Measurements from ENCODE around the gene BASP1.
A peak's percentile ranks its signal among the peaks of the same experiment; 100 is the strongest.

Gene BASP1, protein sequence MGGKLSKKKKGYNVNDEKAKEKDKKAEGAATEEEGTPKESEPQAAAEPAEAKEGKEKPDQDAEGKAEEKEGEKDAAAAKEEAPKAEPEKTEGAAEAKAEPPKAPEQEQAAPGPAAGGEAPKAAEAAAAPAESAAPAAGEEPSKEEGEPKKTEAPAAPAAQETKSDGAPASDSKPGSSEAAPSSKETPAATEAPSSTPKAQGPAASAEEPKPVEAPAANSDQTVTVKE

DNA sequence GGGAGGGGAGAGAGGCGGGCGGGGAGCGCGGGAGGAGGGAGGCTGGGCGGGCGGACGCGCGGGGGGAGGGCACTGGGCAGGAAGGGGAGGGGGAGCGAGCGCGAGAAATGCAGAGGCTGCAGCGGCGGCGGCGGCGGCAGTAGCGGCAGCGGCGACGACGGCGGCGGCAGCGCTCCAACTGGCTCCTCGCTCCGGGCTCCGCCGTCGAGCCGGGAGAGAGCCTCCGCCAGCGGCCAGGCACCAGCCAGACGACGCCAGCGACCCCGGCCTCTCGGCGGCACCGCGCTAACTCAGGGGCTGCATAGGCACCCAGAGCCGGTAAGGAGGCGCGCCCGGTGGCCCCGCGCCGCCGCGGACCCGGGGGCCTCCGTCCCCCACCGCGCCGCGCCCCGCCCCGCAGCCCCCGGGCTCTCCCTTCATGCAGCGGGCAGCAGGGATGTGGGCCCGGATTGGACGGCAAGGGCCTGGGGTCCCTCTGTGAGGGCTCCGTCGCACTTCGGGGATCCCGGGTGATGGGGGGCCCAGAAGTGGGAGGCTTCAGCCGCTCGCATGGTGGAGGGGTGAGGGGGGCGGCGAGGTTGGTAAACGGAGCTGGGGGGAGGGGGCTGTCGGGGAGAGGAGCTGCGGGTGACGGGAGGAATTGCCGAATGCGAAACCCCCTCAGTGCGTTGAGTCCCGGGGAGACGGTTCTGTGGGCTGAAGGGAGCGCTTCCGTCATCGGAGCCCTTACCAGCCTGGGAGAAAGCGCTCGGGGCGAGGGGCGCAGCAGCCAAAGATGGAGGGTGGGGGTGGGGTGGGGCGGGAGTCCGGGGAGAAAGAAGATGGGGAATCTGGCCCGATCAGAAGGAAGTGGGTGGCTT lies at the start of gene BASP1:
TSS of gene BASP1 (plus strand) at position 139 of the 860 bp plus-strand sequence. CDS start 57,586 bp downstream, outside the sequence.
- peak in 1 of 2 donors; percentile 2 for DNase-seq (ENCODE audit: low read depth in 2 of 2)

- DNase-seq (ENCODE audit: low read depth in 2 of 2), result no peak
Observed at GRCh38 chr5:17169507-17169906, 47.9 kb upstream of the BASP1 start.

- DNase-seq (ENCODE audit: low read depth in 2 of 2), result no peak
Observed at GRCh38 chr5:17172791-17173190, 44.6 kb upstream of the BASP1 start.

- no peak for DNase-seq (ENCODE audit: low read depth in 2 of 2)
Observed at GRCh38 chr5:17174965-17175364, 42.5 kb upstream of the BASP1 start.

DNA sequence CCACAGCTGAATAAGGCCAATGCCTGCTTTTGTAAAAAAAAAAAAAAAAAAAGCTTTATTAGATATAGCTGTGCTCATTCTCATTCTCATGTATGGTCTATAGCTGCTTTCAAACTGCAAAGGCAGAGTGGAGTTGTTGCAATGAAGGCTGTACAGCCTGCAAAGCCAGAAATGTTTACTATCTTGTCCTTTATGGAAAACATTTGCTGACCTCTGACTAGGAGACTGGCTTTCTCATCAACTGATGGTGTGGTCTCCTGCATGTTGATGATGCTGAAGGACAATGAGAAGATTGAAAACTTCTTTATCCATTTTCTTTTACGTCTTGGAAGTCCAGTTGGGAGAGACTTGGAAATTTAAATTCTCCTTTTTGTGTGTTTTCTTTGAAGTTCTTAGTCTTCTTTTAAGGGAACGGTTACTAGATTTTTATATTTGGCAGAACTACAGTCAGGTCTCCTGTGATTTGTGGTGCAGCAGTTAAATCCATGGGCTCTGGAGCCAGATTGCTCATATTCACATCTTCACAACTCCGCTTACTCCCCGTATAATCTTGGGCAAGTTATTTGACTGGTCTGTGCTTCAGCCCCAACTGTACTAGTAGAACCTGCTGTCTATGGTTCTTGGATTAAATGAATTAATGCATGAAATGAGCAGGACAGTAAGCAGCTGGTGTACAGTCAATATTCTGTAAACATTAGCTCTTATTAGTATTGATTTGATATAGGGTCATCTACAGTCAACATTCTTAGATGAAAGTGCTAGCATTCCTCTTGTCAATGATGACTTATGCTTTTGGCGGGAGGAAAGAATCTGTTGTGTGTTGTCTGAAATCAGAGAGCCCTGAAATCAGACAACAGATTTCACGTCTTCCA lies 39.7 kb upstream of the BASP1 start:
- DNase-seq (ENCODE audit: low read depth in 2 of 2), result no peak

DNA sequence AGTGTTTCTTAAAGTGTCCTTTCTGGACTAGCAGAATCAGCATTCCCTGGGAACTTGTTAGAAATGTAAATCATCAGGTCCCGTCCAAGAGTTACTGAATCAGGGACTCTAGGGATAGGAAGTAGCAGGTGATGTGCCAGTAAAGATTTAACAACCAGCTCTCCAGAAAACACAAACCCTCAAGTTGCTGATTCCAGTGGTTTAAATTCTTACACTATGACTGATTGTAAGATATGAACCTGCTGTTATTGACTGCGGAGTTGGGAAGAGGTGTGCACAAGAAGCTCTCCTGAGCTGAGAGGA lies 39.1 kb upstream of the BASP1 start:
- DNase-seq (ENCODE audit: low read depth in 2 of 2), result no peak

GRCh38 chr5:17180330-17180843 lies 37.0 kb upstream of the BASP1 start:
- no peak for DNase-seq (ENCODE audit: low read depth in 2 of 2)

DNA sequence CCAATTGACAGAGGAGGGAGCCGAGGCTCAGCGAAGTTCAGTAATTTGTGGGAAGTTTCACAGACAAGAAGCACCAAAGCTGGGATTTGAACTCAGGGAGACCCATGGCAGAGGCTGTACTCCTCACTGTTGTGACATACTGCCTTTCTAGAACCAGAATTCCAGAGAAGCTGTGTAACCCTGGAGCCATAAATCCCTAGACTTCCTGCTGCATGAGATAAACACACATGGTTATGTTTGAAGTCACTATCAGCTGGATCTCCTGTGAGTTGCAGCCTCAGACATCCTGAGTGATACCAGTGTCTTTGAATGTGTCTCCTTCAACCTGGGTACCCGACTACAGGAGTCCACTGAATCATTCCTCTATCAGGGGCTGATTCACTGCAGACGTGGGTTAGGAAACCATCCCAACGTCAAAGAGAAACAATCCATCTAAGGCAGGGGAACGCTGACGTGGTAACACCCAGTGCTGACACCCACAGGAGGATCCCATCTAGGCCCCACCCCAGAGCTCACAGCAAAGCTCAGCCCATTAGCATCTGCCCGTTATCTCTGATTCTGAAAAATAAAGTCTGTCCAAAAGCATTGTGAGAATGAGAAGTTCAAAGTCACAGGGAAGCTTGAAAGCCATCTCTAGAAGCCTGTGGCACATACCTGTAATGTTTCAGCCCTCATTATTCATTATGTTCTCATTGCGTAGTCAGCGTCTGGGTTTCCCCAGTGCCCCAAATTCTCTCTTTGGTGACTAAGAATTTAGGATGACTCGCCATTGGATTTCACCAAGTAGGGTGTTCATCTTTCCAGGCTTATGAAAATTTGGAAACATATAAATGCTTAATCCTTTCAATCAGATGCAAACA lies 36.3 kb upstream of the BASP1 start:
- peak; percentile 5 to 12 for DNase-seq (ENCODE audit: low read depth in 2 of 2)

DNA sequence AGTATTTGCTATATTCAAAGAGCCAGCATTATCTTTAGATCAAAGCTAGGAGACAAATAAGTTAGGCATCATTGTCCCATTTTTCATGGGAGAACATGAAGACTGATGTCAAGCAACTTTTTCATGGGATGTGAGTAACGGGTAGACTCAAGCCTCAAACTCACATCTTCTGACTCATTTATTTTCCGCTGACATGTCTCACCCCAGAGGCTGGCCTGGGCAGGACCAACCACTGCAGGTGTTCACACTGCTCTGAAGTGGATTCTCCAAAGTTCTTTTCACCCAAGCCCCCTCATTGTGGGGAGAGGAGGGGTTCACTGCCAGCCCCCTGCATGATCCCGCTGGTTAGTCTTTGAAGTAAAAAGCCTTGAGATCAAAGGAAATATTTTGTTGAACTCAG lies 34.9 kb upstream of the BASP1 start:
- DNase-seq (ENCODE audit: low read depth in 2 of 2), result no peak

DNA sequence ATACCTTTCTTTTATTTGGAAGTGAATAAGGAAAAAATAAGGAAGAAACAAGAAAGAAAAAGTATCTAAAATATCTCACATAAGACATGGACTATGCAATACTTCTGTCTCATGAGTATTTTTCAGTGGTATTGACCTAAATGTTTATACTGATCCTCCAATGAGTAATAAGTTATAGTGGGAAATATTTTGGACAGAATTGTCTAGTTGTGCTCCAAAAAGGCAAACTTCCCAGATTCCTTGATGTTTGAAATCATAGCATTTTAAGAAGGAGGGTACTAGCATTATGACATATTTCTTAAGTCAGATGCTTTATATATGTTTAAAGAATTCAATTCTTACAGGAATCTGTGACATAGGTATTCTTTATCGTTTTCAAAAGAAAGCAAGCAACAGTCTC lies 34.5 kb upstream of the BASP1 start:
- no peak for DNase-seq (ENCODE audit: low read depth in 2 of 2)

- no peak for DNase-seq (ENCODE audit: low read depth in 2 of 2)
Observed at GRCh38 chr5:17183831-17184230, 33.6 kb upstream of the BASP1 start.

GRCh38 chr5:17184588-17184987 lies 32.8 kb upstream of the BASP1 start:
- no peak for DNase-seq (ENCODE audit: low read depth in 2 of 2)

DNA sequence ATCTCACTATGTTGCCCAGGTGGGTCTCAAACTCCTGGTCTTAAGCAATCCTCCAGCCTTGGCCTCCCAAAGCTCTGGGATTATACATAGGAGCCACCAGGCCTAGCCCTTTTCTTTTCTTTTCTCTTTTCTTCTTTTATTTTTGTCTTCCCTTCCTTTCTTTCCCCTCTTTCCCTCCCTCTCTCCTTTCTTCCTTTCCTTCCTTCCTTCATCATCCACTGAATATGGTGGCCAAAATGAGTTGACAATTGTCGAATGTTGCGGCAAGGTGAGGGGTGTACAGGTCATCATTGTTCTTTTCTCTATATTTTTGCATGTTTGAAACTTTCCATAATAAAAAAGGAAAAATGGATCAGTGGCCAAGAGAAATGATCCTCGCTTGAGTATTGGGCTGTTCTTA lies 32.1 kb upstream of the BASP1 start:
- DNase-seq (ENCODE audit: low read depth in 2 of 2), result no peak

- DNase-seq (ENCODE audit: low read depth in 2 of 2), result no peak
Observed at GRCh38 chr5:17185773-17186172, 31.7 kb upstream of the BASP1 start.

- no peak for DNase-seq (ENCODE audit: low read depth in 2 of 2)
Observed at GRCh38 chr5:17186256-17186655, 31.2 kb upstream of the BASP1 start.

GRCh38 chr5:17187011-17187785 lies 30.2 kb upstream of the BASP1 start:
- DNase-seq (ENCODE audit: low read depth in 2 of 2), result no peak

GRCh38 chr5:17187786-17188170 lies 29.7 kb upstream of the BASP1 start:
- no peak for DNase-seq (ENCODE audit: low read depth in 2 of 2)

- peak; percentile 38 to 53 for DNase-seq (ENCODE audit: low read depth in 2 of 2)
Observed at GRCh38 chr5:17189381-17190036, 27.9 kb upstream of the BASP1 start.

GRCh38 chr5:17190242-17190778 lies 27.1 kb upstream of the BASP1 start:
- no peak for DNase-seq (ENCODE audit: low read depth in 2 of 2)
